Neural cell (in vitro differentiated cells): ENCODE measurements around the gene NRP2. TPM values are rescaled to one million over a fixed set of nuclear protein-coding genes. Genes with fewer than 3 reads are reported as not detected.

Experiments used
- H2AFZ ChIP-seq: fragments of 200-600, 300-800 bp; sonication (generic), shearing (Covaris generic); 2 replicates; pipeline ENCODE4 v1.6.0; 2014; ENCODE audit warnings: low read depth, mild to moderate bottlenecking, antibody characterized with exemption, low read length, moderate library complexity
- H3F3A ChIP-seq: fragments of 200-600 bp; shearing (Covaris generic); 2 replicates; pipeline ENCODE4 v1.6.1; 2016; ENCODE audit warnings: mild to moderate bottlenecking, moderate library complexity, mixed read lengths, antibody characterized with exemption, low read length; ENCODE audit not compliant: insufficient read depth, poor library complexity, severe bottlenecking
- H3K27ac ChIP-seq: fragments of 200-600, 300-800 bp; sonication (generic), shearing (Covaris generic); 2 replicates; pipeline ENCODE4 v1.5.1; 2014; ENCODE audit warnings: mild to moderate bottlenecking, low read length, moderate library complexity
- H3K27me3 ChIP-seq: fragments of 300-800, 200-600 bp; sonication (generic), shearing (Covaris generic); 2 replicates; pipeline ENCODE4 v1.6.0; 2014; ENCODE audit warnings: mild to moderate bottlenecking, low read depth, low read length, moderate library complexity; ENCODE audit not compliant: insufficient read depth
- H3K36me3 ChIP-seq: fragments of 300-800, 200-600 bp; sonication (generic), shearing (Covaris generic); 2 replicates; pipeline ENCODE4 v1.5.1; 2014; ENCODE audit warnings: mild to moderate bottlenecking, antibody characterized with exemption, low read length, moderate library complexity; ENCODE audit not compliant: insufficient read depth
- H3K4me2 ChIP-seq: fragments of 300-800, 200-600 bp; sonication (generic), shearing (Covaris generic); 2 replicates; pipeline ENCODE4 v1.6.0; 2014; ENCODE audit warnings: mild to moderate bottlenecking, low read length
- H3K4me3 ChIP-seq: fragments of 300-800, 200-600 bp; sonication (generic), shearing (Covaris generic); 2 replicates; pipeline ENCODE4 v1.5.1; 2014; ENCODE audit warnings: mild to moderate bottlenecking, low read length, moderate library complexity
- H3K79me2 ChIP-seq: fragments of 200-600 bp; shearing (Covaris generic); replicated peaks from 2 replicates; pipeline ENCODE4 v1.6.0; 2014; ENCODE audit warnings: mild to moderate bottlenecking, low read length, moderate library complexity; ENCODE audit not compliant: insufficient read depth
- H3K9ac ChIP-seq: fragments of 300-800, 200-600 bp; sonication (generic), shearing (Covaris generic); 2 replicates; pipeline ENCODE4 v1.6.1; 2016; ENCODE audit warnings: mild to moderate bottlenecking, low read length, mixed read lengths
- H3K9me2 ChIP-seq: fragments of 200-600 bp; shearing (Covaris generic); 2 replicates; pipeline ENCODE4 v1.6.1; 2016; ENCODE audit warnings: mild to moderate bottlenecking, low read length, mixed read lengths; ENCODE audit not compliant: insufficient read depth
- H3K9me3 ChIP-seq: fragments of 200-600, 300-800 bp; sonication (generic), shearing (Covaris generic); 2 replicates; pipeline ENCODE4 v1.6.1; 2016; ENCODE audit warnings: mild to moderate bottlenecking, mixed run types, low read length, moderate library complexity, mixed read lengths
- H4K20me1 ChIP-seq: fragments of 200-600 bp; shearing (Covaris generic); 2 replicates; pipeline ENCODE4 v1.6.1; 2016; ENCODE audit warnings: mild to moderate bottlenecking, mixed run types; ENCODE audit not compliant: insufficient read depth
- EP300 ChIP-seq: fragments of 450-650 bp; conservative IDR thresholded peaks from 2 replicates; pipeline ENCODE4 v1.6.1; 2014; ENCODE audit warnings: antibody characterized with exemption, mild to moderate bottlenecking, moderate library complexity; ENCODE audit not compliant: poor library complexity, severe bottlenecking
- EZH2 ChIP-seq: fragments of 200-600, 300-800 bp; shearing (Covaris generic), sonication (generic); IDR thresholded peaks from 2 replicates; pipeline ENCODE4 v1.6.1; 2014; ENCODE audit warnings: antibody characterized with exemption, low read length, borderline replicate concordance, mild to moderate bottlenecking; ENCODE audit not compliant: insufficient read depth, poor library complexity, severe bottlenecking
- MXI1 ChIP-seq: fragments of 450-650 bp; conservative IDR thresholded peaks from 2 replicates; pipeline ENCODE4 v1.6.1; 2014; ENCODE audit warnings: antibody characterized with exemption, mild to moderate bottlenecking; ENCODE audit not compliant: poor library complexity, severe bottlenecking
- POLR2AphosphoS5 ChIP-seq: IDR thresholded peaks from 2 replicates; pipeline ENCODE4 v1.6.1; 2012
- RAD21 ChIP-seq: fragments of 450-650 bp; conservative IDR thresholded peaks from 2 replicates; pipeline ENCODE4 v1.6.1; 2014; ENCODE audit warnings: antibody characterized with exemption, mild to moderate bottlenecking, moderate library complexity
- SMC3 ChIP-seq: fragments of 450-650 bp; conservative IDR thresholded peaks from 2 replicates; pipeline ENCODE4 v1.6.1; 2014; ENCODE audit warnings: antibody characterized with exemption, mild to moderate bottlenecking, moderate library complexity; ENCODE audit not compliant: poor library complexity
- TAF1 ChIP-seq: IDR thresholded peaks from 2 replicates; pipeline ENCODE4 v1.6.1; 2012; ENCODE audit warnings: low read depth
- polyA plus RNA-seq: library from polyadenylated mRNA; depleted of rRNA; stranded (reverse); fragments of >200 nt; gene quantifications from 2 replicates; pipeline ENCODE4 v1.2.3, GENCODE V29; 2014
- TF ChIP-seq, protein P1 (sequence below): fragments of 450-650 bp; IDR thresholded peaks from 2 replicates; pipeline ENCODE4 v1.5.1; 2014; ENCODE audit warnings: antibody characterized with exemption, mild to moderate bottlenecking, moderate library complexity; ENCODE audit not compliant: poor library complexity, severe bottlenecking
- TF ChIP-seq, protein P2 (sequence below): IDR thresholded peaks from 2 replicates; pipeline ENCODE4 v1.6.1; 2012; ENCODE audit warnings: borderline replicate concordance

Gene NRP2
- polyA plus RNA-seq, 1 donor from 2014 or later: 30.2 TPM

DNA sequence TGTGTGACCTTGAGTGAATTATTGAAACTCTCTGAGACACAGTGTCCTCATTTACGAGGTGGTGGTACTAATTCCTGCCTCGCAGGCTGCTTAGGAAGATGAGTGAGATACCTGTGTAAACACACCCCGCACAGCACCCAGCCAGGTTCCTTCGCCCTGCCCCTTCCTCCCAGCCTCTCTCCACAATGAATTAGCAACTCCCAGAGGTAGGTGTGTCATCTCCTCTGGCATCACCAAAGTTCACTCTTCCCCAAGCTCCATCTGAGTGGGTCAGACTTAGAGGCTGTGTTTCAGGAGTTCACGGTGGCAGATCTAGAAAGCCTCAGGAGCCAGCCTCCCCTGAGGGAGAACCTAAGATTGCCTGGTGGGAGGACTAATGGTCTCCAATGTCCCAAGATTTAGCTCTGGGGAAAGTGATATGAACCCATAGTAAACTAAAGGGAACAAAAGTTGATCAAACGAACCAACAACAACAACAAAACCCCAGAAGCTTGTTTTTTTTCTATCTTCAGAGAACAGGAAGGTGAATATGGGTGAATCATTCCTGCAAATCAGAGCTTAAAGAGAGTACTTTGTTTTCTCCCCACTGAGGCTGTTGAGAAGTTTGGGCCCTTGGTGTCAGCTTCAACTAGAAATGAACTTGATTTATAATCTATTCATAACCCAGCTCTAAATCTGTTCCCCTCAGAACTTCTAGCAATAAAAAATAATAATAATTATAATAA is 44.4 kb upstream of the NRP2 start:
- TF ChIP-seq, protein P1, sequence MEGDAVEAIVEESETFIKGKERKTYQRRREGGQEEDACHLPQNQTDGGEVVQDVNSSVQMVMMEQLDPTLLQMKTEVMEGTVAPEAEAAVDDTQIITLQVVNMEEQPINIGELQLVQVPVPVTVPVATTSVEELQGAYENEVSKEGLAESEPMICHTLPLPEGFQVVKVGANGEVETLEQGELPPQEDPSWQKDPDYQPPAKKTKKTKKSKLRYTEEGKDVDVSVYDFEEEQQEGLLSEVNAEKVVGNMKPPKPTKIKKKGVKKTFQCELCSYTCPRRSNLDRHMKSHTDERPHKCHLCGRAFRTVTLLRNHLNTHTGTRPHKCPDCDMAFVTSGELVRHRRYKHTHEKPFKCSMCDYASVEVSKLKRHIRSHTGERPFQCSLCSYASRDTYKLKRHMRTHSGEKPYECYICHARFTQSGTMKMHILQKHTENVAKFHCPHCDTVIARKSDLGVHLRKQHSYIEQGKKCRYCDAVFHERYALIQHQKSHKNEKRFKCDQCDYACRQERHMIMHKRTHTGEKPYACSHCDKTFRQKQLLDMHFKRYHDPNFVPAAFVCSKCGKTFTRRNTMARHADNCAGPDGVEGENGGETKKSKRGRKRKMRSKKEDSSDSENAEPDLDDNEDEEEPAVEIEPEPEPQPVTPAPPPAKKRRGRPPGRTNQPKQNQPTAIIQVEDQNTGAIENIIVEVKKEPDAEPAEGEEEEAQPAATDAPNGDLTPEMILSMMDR: no peak
- no peak for TF ChIP-seq MXI1
- TF ChIP-seq SMC3: no peak
- TF ChIP-seq, protein P2, sequence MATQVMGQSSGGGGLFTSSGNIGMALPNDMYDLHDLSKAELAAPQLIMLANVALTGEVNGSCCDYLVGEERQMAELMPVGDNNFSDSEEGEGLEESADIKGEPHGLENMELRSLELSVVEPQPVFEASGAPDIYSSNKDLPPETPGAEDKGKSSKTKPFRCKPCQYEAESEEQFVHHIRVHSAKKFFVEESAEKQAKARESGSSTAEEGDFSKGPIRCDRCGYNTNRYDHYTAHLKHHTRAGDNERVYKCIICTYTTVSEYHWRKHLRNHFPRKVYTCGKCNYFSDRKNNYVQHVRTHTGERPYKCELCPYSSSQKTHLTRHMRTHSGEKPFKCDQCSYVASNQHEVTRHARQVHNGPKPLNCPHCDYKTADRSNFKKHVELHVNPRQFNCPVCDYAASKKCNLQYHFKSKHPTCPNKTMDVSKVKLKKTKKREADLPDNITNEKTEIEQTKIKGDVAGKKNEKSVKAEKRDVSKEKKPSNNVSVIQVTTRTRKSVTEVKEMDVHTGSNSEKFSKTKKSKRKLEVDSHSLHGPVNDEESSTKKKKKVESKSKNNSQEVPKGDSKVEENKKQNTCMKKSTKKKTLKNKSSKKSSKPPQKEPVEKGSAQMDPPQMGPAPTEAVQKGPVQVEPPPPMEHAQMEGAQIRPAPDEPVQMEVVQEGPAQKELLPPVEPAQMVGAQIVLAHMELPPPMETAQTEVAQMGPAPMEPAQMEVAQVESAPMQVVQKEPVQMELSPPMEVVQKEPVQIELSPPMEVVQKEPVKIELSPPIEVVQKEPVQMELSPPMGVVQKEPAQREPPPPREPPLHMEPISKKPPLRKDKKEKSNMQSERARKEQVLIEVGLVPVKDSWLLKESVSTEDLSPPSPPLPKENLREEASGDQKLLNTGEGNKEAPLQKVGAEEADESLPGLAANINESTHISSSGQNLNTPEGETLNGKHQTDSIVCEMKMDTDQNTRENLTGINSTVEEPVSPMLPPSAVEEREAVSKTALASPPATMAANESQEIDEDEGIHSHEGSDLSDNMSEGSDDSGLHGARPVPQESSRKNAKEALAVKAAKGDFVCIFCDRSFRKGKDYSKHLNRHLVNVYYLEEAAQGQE: no peak
- TF ChIP-seq EZH2: no peak
- no peak for TF ChIP-seq EP300
- no peak for TF ChIP-seq POLR2AphosphoS5
- TF ChIP-seq TAF1: no peak
- no peak for TF ChIP-seq RAD21
- H3K9me2 ChIP-seq: no peaks in the 10 kb centered on the region
- H3K4me2 ChIP-seq: no peak overlapping the region
- no peaks in the 10 kb centered on the region for H3K9me3 ChIP-seq
- H3K27ac ChIP-seq: no peak overlapping the region
- no peaks in the 10 kb centered on the region for H4K20me1 ChIP-seq
- H3K36me3 ChIP-seq: no peaks in the 10 kb centered on the region
- H2AFZ ChIP-seq: no peak overlapping the region
- H3K27me3 ChIP-seq: no peaks in the 10 kb centered on the region
- H3K79me2 ChIP-seq: no peaks in the 10 kb centered on the region
- no peaks in the 10 kb centered on the region for H3F3A ChIP-seq
- no peak overlapping the region for H3K4me3 ChIP-seq
- H3K9ac ChIP-seq: no peak overlapping the region

DNA sequence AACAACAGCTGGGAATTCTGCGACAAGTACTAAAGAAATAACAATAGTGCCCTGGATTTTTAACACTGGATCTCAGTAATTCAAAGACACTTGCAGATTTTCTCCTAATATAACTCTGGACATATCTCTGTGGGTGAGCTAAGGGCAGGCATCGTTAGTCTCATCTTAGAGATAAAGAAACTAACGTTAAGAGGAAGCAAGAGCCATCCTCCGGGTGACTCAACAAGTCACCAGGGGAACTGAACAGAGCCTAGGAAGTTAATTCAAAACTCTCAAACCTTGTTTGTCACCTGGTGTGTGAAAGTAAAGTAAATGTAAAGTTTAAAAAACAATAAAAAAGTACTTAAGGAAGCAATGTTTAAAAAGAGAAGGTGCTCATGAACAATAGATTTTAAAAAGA is 41.6 kb upstream of the NRP2 start:
- H3K9me3 ChIP-seq: no peaks in the 10 kb centered on the region
- no peaks in the 10 kb centered on the region for H3K9me2 ChIP-seq
- no peak overlapping the region for H3K27ac ChIP-seq
- H4K20me1 ChIP-seq: no peaks in the 10 kb centered on the region
- H3K4me3 ChIP-seq: no peak overlapping the region
- no peaks in the 10 kb centered on the region for H3K79me2 ChIP-seq
- H2AFZ ChIP-seq: no peak overlapping the region
- H3K27me3 ChIP-seq: no peaks in the 10 kb centered on the region
- TF ChIP-seq, protein P2: no peak
- TF ChIP-seq POLR2AphosphoS5: no peak
- no peak for TF ChIP-seq EZH2
- no peak for TF ChIP-seq SMC3
- TF ChIP-seq MXI1: no peak
- TF ChIP-seq EP300: no peak
- no peak for TF ChIP-seq TAF1
- TF ChIP-seq RAD21: no peak
- TF ChIP-seq, protein P1: no peak
- no peaks in the 10 kb centered on the region for H3K36me3 ChIP-seq
- H3K9ac ChIP-seq: no peak overlapping the region
- no peak overlapping the region for H3K4me2 ChIP-seq
- H3F3A ChIP-seq: no peaks in the 10 kb centered on the region
